HG03442 (cell line): ENCODE measurements around the gene FAM110C.

Experiments
- ATAC-seq: cut with Tn5 transposase; IDR thresholded peaks from one replicate; pipeline ENCODE4 v1.9.1; 2021; ENCODE audit warnings: mild to moderate bottlenecking, moderate library complexity; ENCODE audit not compliant: unreplicated experiment

The FAM110C gene

DNA sequence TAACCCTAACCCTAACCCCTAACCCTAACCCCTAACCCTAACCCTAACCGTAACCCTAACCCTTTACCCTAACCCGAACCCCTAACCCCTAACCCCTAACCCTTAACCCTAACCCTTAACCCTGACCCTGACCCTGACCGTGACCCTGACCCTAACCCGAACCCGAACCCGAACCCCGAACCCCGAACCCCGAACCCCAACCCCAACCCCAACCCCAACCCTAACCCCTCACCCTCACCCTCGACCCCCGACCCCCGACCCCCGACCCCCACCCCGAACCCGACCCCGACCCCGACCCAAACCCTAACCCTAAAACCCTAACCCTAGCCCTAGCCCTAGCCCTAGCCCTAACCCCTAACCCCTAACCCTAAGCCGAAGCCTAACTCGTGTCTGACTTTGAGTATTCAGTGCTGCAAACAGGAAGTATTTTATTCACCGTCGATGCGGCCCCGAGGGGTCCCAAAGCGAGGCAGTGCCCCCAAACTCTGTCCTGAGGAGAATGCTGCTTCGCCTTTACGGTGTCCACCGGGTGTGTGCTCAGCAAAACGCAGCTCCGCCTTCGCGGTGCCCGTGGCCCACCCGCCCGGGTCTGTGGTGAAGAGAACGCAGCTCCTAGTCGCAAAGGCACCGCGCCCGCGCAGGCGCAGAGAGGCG is 36.0 kb downstream of the FAM110C start:
- ATAC-seq, result no peak
